HL-60/S4 treated with phorbol 12-myristate 13-acetate at 8.2 ng/mL for 4 days and 3 days (cell line): ENCODE data around the gene ATXN7L3.

ENCODE experiments used
- in situ Hi-C: fragments of 300-500 bp; cut with MboI; formaldehyde crosslinking; loops from 2 replicates; pipeline ENCODE4 v1.15.0; 2022; ENCODE audit warnings: low sequenced_read_pairs

ATXN7L3 gene

GRCh38 chr17:44204441-44204882, 4.8 kb upstream of the ATXN7L3 start:
- in situ Hi-C loops: loop anchor here (25.0 kb wide), 1 partner anchor 308 kb away; the partner anchor contains the start of gene GPATCH8

- in situ Hi-C loops: loop anchor here (25.0 kb wide), 1 partner anchor 308 kb away; the partner anchor contains the start of gene GPATCH8
Observed at GRCh38 chr17:44203731-44204440, 4.2 kb upstream of the ATXN7L3 start.

DNA sequence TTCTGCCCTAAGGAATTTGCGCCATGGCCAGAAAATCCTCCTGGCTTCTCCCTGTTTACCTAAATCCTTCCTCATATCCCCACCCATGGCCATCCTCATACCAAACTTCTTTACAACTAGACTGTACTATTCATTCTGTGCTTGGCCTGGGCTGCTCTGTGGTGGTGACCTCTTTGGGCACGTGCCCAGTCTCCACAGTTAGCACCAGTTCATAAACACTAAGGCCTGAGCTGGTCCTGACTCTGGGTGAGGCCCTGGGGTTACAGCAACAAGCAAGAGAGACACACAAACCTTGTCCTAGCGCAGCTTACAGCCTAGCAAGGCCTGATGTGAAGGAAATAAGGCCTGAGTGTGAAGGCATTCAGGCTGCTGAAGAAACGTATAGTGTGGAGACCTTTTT, 3.1 kb upstream of the ATXN7L3 start:
- in situ Hi-C loops: loop anchor here (25.0 kb wide), 1 partner anchor 310 kb away; the partner anchor contains the start of gene GPATCH8

GRCh38 chr17:44200478-44201155, 933 bp upstream of the ATXN7L3 start:
- in situ Hi-C loops: loop anchor here (25.0 kb wide), 1 partner anchor 312 kb away; the partner anchor contains the start of gene GPATCH8

DNA sequence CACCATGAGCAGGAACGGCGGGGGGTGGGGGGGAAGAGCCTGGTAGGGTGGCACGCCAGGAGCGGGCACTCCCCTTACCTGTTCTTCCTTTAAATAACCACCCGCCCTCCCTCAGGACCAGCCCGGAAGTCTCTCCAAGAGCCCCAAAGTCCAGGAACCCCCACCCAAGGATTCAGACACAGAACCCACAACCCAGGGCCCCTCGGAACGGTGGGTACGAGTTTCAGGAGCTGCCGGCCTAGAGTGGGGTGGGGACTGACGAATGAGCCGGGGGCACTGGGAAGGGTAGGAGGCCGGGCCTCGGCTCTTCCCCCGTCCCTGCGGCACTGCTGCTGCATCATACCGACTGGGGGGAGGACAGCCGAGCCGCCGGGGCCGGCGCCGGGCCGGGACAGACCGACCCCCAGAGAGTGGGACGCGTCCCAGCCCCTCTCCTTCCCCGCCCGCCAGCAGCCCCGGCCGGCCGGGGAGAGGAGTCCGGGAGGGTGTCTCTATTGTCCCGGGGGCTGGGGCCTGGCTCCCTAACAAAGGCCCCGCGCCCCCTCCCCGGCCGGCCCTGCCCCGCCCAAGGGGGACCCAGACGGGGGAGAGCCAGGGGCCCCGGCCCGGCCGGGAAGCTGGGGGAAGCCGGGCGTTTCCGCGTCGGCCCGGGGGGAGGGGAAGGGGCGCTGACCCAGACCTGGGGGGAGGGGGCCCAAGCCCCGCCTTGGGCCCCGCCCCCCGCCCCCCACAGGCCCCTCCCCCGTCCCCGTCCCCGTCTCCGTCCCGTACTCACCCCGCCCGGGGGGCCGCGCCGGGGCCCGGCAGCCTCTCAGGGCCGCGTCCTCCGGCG, 747 bp downstream of the ATXN7L3 start:
- in situ Hi-C loops: no loop called here

- in situ Hi-C loops: no loop called here
Observed at GRCh38 chr17:44197980-44198720, 1.5 kb downstream of the ATXN7L3 start.

DNA sequence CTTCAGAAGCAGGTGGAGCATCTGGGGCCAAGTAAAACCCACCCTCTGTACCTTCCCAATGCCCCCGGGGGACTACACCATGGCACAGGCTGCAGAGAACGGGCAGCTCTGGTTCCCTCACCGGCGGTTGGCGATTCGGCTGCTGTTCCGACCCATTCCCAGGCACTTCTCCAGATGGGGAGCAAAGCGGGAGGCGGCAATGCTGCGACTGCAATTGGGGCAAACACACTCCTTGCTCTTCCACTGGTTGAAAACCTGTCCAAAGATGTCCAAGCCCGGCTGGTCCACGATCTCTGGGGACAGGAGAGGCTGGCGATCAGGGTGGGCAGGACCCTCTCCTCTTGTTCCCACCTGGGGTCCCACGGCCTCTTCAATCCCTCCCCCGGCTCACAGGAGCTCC, 2.6 kb downstream of the ATXN7L3 start:
- in situ Hi-C loops: no loop called here

GRCh38 chr17:44193326-44194084, 6.2 kb downstream of the ATXN7L3 start:
- in situ Hi-C loops: no loop called here

- in situ Hi-C loops: no loop called here
Observed at GRCh38 chr17:44192750-44193149, 6.9 kb downstream of the ATXN7L3 start.

- in situ Hi-C loops: no loop called here
Observed at GRCh38 chr17:44191941-44192496, 7.7 kb downstream of the ATXN7L3 start.

DNA sequence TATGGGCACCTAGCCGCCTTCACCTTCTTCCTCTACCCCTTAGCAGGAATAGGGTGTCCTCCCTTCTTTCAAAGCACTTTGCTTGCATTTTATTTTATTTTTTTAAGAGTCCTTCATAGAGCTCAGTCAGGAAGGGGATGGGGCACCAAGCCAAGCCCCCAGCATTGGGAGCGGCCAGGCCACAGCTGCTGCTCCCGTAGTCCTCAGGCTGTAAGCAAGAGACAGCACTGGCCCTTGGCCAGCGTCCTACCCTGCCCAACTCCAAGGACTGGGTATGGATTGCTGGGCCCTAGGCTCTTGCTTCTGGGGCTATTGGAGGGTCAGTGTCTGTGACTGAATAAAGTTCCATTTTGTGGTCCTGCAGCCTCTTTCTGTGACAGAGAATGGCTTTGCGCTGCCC, 8.3 kb downstream of the ATXN7L3 start:
- in situ Hi-C loops: no loop called here

GRCh38 chr17:44190481-44190880, 9.2 kb downstream of the ATXN7L3 start:
- in situ Hi-C loops: no loop called here

GRCh38 chr17:44188576-44189403, 10.9 kb downstream of the ATXN7L3 start:
- in situ Hi-C loops: no loop called here

GRCh38 chr17:44187131-44187899, 12.4 kb downstream of the ATXN7L3 start:
- in situ Hi-C loops: no loop called here

GRCh38 chr17:44186307-44187130, 13.2 kb downstream of the ATXN7L3 start, which contains the start of gene TMUB2:
TSS of gene TMUB2 (plus strand) at chr17:44186972. CDS start at chr17:44187709, 737 bp downstream.
- in situ Hi-C loops: no loop called here

DNA sequence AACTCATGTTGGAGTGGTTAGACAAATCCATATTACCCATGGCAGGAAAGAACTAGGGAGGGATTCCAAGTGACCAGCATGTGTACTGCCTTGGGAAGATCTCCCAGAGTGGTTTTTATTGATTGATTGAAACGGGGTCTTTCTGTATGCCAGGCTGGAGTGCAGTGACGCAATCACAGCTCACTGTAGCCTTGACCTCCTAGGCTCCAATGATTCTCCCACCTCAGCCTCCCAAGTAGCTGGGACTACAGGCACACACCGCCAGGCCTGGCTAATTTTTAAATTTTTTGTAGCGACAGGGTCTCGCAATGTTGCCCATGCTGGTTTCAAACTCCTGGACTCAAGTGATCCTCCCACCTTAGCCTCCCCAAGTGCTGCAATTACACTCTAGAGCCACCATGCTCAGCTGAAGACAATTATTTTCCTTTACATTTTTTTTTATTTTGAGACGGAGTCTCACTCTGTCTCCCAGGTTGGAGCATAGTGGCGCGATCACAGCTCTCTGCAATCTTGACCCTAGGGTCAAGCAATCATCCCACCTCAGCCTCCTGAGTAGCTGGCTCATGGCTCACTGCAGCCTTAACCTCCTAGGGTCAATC, 15.4 kb downstream of the ATXN7L3 start:
- in situ Hi-C loops: no loop called here

- in situ Hi-C loops: no loop called here
Observed at GRCh38 chr17:44183024-44183423, 16.7 kb downstream of the ATXN7L3 start.
